ENCODE data around the gene NECTIN4.
"Not testable (repeated sequence)": the region's sequence is repeated elsewhere in the genome, so short reads cannot be mapped to it uniquely, and the experiment has no call there.

Gene NECTIN4

DNA sequence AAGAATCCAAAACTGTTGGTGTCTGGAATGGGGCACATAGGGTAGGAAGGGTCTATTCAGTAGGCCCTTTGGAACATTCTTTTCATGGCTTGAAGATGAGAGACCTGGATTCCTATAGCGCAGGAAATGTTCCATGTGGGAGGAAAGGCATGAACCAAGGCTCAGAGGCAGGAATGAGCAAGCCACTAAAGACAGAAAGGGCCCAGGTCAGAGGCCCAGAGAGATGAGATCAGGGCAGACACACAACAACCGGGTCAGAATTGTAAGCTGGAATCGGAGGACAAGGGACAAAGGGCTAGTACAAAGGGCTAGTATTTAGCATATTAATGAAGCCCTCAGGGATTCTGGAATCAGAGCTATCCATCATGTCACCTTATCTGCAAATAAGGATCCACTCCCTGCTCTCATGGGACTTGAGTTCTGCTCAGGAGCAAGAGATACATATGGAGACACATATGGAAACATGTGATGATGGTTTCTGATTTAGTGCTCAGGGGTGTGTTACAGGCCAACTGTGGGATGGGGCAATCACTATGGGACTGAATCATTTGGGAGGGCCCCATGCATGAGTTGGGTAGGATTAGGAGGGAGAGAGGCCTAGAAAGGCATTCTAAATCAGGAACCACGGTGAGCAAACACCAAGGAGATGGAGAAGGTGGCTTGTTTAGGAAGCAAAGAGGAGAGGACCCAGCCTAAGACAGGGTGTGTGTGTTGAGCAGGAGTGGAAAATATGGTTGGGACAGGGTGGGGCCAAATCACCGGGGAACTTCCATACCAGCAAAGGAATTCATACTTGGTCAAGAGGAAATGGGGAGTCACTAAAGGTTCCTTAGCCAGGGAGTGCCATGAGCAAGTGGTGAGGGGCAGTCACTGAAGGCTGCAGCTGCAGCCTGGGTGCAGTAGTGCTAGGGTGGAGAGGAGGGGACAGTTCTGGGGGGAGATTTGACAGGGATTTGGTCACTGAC is 8.6 kb downstream of the NECTIN4 start:
- no peak for DNase-seq

DNA sequence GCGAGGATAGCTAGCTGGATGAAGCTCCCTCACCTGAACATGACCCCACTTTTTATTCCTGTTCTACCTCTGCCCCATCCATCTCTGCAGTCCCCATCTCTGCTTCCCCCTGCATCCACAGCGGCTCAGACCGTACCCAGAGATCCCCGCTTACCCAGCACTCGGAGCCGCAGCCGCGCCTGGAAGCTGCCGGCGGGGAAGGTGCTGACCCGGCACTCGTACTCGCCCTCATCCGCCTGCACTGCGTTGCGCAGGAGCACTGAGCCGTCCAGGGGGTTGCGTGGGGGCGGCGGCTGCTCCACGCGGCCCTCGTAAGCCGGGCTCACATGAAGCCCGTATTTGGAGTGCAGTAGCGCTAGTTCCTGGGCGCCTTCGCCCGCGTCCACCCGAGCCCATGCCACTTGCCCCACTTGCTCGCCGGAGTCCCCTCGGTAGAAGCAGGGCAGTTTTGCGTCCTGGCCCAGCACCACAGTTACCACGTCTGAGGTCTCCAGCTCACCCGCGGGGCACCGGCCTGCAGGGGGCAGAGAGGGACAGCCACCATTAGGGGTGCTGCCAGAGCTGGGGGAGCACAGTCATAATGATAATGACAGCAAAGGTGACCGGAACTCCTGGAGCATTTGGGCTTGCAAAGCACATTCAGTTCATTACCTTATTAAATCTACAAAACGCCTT is 9.8 kb downstream of the NECTIN4 start:
- no peak for DNase-seq

DNA sequence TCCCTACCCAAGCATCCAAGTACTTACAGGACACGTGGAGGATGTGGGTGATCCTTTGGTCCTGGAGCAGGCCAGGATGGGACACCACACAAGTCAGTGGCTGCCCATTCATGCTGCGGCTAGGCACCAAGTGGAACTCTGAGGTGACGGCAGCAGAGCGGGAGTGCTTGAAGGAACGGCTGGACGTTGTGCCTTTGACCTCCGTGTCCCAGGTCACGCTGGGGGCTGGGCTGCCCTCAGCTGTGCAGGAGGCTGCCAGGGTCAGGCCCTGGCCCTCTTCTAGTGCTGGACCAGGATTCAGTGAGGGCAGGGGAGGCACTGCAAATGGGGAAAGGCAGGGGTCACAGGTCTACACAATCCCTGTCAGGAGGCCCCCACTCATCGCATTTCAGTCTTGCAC is 11.9 kb downstream of the NECTIN4 start:
- no peak for DNase-seq

DNA sequence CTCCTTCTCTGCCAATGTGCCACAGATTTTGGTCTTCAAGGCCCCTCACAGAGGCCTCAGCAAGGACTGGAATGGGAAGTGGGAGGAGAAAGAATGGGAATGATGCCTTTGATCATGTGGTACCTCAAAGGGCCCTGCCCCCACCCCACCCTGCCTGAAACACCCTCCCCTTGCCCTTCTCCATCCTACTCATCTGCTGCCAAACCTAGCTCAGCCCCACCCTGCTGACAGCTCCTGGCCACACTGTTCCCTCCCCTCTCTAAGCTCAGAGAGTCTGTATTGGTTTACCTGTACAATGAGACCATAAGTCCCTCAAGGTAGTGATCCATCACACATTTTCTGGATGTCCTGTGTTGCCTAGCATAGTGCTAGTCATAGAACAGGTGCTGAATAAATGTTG is 12.9 kb downstream of the NECTIN4 start:
- DNase-seq, result no peak

DNA sequence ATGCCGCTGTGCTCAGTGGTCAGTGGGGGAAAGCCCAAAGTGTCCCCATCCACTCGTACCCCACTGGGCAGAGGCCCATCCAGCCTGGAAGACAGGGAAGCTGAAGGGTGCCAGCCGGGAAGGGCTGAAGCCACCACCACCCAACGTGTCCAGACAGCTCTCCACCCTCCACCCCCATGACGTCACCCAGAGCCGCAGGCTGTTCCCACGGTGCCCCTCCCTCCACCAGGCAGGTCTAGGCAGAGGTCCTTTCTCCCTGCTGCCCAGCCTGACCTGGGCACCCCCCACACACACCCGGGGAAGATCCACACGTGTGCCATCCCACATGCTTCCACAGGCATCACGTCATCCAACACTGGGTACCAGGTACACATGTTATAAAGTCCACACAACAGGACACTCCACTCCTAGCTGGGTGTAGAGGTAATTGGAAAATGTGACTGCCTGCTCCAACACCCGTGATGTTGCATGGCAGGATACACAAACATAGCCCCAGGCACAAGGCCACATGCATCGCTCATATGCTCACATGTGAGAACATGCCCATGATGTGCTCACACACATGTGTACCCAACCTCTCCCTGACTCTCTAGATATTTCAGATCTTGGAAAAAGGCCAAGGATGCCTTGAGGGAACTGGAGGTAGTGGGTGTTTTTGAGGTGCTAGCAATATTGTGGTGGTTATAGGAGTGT is 14.5 kb downstream of the NECTIN4 start:
- DNase-seq, result no peak

DNA sequence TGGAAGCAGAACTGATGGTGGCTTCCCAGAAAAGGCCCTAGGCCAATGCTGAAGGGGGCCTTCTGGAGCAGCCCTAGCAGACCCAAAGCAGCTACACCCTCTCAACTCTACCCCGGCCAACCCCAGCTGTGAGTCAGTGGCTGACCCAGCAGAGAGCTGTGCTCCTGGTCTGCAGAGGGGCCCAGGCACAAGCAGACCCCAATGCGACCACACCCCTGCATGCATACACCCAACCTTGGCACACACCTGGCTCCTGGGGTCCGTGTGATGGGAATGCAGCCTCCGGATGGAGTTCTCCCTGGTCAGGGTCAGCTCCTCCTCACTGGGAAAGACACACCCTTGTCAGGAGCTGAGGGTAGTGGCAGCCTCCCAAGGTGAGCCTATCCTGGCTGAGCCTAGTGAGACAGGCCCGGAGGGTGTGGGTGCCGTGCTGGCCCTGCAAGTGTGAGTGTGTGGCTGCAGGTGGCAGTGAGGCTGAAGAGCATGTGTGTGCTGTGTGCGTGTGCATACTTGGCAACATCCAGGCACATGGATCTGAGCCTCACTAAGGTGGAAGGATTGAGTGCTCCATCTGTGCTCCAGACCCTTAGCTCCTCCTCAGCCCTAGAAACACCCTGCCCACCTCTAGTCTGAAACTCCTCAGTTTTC is 15.8 kb downstream of the NECTIN4 start:
- no peak for DNase-seq

DNA sequence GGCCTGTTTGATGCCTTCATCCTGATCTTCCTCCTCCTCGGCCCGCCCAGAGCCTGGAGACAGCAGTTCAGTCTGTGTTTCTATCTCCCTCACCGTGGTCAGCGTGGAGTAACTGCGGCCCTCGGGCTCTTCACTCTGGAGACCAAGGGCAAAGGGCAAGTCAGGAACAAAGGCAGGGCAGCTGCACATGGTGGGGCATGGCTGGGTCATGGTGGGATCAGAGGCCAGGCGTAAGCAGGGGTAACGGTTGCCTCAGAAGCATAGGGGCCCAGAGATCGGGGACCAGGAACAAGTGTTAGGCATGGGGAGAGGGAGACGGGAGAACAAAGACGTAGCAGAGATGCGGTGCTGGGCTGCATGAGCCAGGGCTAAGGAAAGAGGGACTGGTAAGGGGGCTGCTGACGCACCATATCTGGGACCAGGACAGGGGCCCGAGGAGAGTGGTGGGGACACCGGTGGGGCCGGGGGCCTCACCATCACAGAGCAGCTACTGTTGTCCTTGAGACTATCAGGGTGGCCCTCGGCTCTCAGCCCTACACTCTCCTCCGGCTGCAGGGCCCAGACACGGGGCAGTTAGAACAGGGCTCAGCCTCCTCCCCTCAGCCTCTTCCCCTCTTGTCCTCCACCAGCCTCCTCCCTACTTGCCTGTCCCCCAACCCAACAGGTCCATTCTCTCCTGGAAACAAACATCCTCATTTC is 16.5 kb downstream of the NECTIN4 start:
- no peak for DNase-seq

DNA sequence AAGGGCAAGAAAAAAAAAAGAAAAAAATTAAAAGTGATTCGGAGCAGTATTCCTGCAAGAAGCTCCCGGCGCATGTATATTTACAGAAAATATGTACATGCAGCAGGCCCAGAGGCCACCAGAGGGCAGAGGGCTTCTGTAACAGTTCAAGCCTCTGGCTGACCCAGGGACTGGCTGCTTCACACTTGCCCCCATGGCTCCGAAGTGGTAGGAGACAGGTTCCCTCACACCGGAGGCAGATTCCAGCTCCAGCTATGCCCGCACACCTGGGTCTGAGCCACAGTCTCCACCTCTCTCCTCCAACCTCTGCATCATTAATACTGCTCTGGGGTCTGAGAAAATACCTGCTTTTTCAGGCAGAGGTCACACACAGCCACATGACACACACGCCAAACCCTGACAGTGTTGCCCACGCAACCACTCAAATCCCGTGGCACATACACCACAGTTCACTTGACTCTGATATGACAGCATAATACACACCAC is 17.4 kb downstream of the NECTIN4 start:
- DNase-seq, result no peak

DNA sequence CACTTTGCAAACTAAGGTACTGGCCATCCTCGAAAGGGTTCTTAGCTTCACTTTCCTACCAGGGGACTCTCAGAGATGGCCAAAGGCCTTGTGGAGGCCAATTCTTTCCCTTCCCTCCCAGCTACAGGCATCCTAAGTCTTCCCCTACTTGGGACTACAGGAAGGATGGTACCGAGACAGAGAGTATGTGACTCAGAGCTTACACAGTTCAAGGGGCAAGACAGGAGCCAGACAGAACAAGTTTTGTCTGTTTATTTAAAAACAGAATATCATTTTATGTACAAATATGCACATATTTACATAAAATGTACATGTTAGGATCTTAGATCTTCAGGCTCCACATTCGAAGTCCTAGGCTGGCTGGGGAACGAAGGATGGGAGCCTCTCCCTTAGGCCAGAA is 18.6 kb downstream of the NECTIN4 start:
- DNase-seq, result no peak

DNA sequence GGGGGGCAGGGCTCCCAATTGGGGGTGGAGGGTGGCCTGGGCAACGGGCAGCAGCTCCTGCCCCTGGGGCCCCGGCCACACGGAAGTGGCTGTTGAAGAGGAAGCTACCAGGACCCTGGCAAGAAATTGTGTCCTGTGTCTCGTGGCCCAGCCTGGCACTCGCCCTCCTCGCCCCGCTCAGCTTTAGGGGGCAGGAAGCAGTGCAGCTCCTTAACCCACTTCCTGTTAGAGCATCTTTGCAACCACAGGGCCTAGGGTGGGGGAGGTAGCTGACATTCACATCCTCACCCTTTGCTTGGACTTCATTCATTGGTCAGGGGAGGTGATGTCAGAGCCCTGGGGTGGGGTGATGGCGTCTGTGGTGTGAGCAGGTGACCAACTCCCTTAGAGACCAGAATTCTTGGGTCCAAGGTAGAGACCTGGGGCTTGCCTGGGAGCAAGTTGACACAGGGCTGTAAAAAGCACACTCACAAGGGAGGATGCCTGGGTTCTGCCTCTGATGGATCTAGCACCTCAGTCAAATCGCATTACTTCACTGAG is 19.6 kb downstream of the NECTIN4 start, which contains the start of gene ARHGAP30:
Gene ARHGAP30 (minus strand): TSS at position 161 of the 540 bp plus-strand sequence. CDS start 267 bp downstream, outside the sequence.
- DNase-seq, result no peak

DNA sequence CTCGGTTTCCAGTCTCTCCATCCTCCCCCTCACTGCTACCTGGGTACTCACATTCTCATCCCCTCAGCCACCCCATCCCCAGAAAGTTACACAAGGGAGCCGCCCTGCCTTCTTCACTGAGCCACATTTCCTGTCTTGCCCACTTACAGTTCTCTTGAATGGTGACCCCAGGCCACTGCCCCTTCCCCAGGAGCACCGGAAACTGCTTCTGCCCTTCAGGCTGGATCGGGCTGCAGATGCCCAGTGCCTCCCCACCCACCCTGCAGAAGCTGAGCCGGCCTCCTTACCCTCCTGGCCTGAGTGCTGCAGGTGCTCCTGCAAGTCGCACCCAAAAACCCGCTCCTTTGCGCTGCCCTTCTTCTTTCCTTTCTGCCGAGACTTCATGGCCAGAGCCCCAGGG is 20.1 kb downstream of the NECTIN4 start:
- no peak for DNase-seq

DNA sequence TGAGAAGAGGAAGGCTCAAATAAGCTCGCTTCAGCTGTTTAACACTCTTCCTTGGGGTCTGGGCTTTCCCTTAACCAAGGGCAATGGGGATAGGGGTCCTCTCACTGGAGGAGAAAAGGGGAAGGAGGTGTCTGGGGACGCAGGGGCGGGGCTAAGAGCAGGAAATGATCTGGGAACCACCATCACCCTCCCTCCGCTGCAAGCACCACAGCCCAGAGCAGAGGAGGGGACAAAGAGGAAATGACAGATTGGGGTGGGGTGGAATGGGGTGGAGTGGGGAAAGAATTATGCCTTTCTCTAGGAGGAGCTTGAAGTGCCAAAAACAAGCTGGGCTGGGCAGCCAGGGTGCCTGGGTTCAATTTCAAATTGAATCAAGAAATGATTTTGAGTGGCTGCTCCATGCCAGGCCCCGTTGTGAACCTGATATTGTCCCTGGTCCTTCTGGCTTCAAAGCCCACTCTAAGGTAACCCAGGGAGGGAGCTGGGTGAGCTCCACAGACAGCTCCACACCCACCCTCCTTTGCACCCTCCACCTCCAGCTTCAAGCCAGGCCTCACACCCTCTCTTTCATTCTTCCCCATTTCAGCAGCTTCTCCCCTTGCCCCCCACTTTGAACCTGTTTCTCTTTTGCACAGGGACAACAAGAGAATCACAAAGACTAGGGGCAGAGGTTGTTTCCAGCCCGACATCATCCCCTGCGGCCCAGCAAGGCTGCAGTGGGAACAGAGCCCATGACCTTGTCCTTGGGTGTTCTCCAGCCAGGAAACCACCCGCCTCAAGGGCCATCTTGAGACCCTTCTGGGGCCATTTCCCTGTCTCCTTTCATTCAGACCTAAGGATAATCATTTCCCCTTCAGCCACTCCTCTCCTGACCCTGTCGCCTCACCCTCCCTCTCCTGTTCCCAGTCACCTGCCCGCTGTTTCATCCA is 20.8 kb downstream of the NECTIN4 start:
- DNase-seq, result no peak

DNA sequence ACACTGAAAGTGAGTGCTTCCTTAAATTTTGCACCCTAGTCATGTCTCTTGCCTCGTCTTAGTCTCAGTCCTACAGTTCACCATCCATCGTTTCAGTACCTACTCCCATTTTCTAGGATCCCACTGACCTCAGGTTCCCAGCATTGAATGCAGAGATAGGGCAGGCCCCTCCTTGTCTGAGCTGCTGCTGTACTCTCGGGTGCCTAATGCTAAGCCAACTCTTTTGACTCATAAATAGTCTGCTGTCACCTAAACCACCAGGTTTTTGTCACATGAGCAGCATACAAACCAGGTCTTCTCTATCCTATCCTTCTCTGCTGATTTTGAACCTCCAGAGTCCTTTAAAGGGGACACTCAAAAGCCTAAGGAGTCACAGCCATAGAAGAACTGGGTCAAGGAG is 22.7 kb downstream of the NECTIN4 start:
- DNase-seq, result no peak

DNA sequence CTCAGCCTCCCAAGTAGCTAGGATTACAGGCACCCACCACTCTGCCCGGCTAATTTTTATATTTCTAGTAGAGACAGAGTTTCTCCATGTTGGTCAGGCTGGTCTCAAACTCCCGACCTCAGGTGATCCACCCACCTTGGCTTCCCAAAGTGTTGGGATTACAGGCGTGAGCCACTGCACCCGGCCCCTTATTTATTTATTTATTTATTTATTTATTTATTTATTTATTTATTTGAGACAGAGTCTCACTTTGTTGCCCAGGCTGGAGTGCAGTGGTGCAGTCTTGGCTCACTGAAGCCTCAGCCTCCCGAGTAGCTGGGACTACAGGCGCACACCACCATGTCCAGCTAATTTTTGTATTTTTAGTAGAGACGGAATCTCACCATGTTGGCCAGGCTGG is 23.7 kb downstream of the NECTIN4 start:
- not testable (repeated sequence) for DNase-seq

DNA sequence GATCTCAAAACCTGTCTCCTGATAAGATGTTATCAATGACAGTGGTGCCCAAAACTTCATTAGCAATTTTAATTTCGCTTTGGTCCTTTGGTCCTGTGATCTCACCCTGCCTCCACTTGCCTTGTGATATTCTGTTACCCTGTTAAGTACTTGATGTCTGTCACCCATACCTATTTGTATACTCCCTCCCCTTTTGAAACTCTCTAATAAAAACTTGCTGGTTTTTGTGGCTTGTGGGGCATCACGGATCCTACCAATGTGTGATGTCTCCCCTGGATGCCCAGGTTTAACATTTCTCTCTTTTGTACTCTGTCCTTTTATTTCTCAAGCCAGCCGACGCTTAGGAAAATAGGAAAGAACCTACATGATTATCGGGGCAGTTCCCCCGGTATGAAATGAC is 25.4 kb downstream of the NECTIN4 start:
- not testable (repeated sequence) for DNase-seq

DNA sequence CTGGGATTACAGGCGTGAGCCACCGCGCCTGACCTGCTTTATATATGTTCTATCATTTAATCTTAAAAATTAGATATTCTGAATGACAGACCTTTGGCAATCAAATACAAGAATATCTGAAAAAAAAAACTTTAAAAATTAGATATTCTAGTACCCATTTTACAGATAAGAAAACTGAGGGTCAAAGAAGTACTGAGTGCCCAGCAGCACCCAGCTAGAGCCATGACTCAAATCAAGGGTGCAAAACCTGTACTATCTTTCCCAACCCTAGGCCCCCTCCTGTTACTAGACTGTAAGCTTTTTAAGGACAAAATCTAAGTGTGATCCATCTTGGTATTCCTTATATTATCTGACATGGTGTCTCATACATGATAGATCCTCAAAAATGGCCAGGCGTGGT is 27.9 kb downstream of the NECTIN4 start:
- DNase-seq, result no peak

DNA sequence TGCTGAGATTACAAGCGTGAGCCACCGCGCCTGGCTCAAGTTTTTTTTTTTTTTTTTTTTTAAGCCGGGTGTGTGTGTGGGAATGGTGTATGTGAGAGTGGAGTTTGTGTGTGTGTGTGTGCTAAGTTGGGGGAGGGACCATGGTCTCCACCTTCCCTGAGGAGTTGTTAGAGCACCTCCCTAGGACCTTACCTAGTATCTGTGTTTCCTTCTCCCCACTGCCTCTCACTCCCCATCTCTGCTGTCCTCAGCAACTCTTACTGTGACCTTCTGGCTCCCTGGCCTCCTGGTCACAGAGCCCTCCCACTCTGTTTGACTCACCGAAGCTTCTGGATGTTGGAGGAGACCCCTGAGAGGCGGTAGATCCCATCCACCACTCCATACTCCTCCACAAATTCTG is 30.1 kb downstream of the NECTIN4 start:
- DNase-seq, result no peak

DNA sequence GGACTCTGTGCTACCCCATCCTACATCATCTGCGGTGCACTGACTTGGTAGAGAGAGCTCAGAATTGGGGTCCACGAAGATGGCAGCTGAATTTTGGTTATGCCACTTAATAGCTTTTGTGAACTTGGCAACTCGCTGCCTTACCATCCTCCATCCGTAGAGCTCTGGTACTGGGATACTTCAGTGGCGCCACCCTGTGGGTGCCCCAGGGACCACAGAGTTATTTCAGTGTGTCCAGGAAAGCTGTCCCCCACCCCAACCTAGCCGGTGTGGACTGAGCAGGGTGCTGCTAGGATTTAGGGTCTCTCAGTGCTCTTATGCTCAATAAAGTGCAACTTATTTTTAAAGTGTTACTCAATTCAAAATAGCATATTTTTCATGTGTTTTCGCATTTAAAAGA is 34.6 kb downstream of the NECTIN4 start:
- no peak for DNase-seq

DNA sequence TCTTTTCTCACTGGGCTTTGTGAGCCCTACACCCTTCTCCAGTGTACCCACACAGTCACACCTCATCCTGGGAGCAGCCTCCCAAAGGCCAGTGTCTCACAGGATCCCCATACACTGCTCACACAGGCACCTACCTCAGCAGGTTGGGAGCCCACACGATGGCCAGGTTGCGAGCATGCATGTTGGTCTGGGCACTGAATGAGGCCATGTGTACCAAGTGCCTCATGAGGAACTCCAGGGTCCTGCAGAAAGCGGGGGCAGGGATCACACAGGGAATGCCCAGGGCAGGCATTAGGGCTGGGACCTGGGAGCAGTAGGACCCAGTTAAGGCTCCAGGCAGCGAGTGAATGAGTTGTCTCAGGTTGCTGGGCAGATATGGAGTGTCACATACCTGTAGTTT is 35.1 kb downstream of the NECTIN4 start:
- DNase-seq, result no peak

DNA sequence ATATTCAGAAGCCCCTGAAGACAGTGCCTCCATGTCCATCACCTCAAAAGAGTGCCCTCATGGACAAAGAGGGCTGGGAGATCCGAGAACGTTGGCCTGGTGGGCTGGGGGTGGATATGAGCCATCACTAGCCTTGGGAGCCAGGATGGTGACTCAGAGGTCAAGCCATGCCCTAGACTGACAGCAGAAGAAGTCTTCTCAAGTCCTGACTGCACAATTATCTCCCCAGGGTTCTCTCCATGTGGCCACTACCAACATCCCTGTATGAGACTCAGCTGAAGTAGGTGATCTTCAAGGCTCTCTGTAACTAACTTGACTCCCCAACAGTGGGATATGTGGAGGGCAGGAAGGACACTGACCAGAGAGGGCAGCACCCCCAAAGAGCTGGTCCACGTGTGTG is 36.5 kb downstream of the NECTIN4 start:
- DNase-seq, result no peak

DNA sequence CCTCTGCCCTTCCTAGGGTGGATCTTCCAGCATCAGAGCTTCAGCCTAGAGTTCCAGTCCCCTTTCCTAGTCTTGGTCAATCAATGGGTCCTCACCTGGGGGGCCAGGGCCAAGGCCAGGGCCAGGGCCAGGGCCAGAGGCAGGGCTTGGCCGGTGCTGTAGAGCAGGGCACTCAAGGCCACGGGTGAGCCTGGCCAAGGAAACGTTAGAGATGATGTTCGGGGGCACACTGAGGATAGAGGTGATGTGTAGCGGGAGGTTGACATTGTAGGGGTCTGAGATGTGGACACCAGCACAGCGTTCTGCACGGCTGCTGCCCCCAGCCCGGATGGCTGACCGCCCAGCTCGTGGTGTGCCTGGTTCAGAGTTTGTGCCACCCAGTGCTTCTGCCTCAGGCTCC is 38.1 kb downstream of the NECTIN4 start:
- no peak for DNase-seq

Measured in NCI-H1694 treated with DMSO at 0.1 percent for 48 hours (cell line).